H1 (cell line): ENCODE data around the gene IL2RA. TPM values are rescaled to one million over a fixed set of nuclear protein-coding genes. Genes with fewer than 3 reads are reported as not detected.

Source experiments
- CTCF ChIA-PET: fragments of 300-600 bp; sonication (Branson Sonifier 250); formaldehyde crosslinking; loops from one replicate; lab custom pipeline; 2021; ENCODE audit not compliant: partially characterized antibody; lab: Charles Lee
- POLR2A ChIA-PET: fragments of 300-600 bp; sonication (Branson Sonifier 250); formaldehyde crosslinking; loops from one replicate; lab custom pipeline; 2021; ENCODE audit warnings: inconsistent platforms; ENCODE audit not compliant: partially characterized antibody; lab: Charles Lee
- DNase-seq, 2 experiments: peaks; one replicate each; pipeline versions ENCODE4 v3.0.0 to v3.0.0-alpha.2; 2010 to 2022; ENCODE audit warnings: low spot score in 2 of 2, low read depth in 1 of 2, mixed read lengths in 1 of 2
- FAIRE-seq: peaks from 2 replicates; lab custom pipeline; 2011; peaks lifted over from hg19 to GRCh38; lab: Jason Lieb, UNC
- H2AFZ ChIP-seq: 2 replicates; pipeline ENCODE4 v1.8.1; 2012; ENCODE audit warnings: low read length, inconsistent platforms
- H2AK5ac ChIP-seq: 2 replicates; pipeline ENCODE4 v1.6.1; 2013; ENCODE audit warnings: low read depth, low read length
- H2BK120ac ChIP-seq: replicated peaks from 2 replicates; pipeline ENCODE3; 2013; ENCODE audit warnings: low read depth, low read length, inconsistent platforms
- H2BK12ac ChIP-seq: 2 replicates; pipeline ENCODE4 v1.6.1; 2013; ENCODE audit warnings: low read depth, low read length
- H2BK15ac ChIP-seq: 2 replicates; pipeline ENCODE4 v1.6.1; 2013; ENCODE audit warnings: low read length
- H2BK20ac ChIP-seq: 2 replicates; pipeline ENCODE4 v1.6.1; 2013; ENCODE audit warnings: low read length
- H2BK5ac ChIP-seq: 2 replicates; pipeline ENCODE4 v1.6.1; 2013; ENCODE audit warnings: low read depth, low read length
- H3K14ac ChIP-seq: 2 replicates; pipeline ENCODE4 v1.6.1; 2013; ENCODE audit warnings: inconsistent platforms; ENCODE audit not compliant: insufficient read length
- H3K18ac ChIP-seq: 2 replicates; pipeline ENCODE4 v1.6.1; 2013; ENCODE audit warnings: low read length; ENCODE audit errors: extremely low read depth
- H3K23ac ChIP-seq: 2 replicates; pipeline ENCODE4 v1.6.1; 2013; ENCODE audit warnings: inconsistent platforms; ENCODE audit not compliant: insufficient read length
- H3K23me2 ChIP-seq: 2 replicates; pipeline ENCODE4 v1.6.1; 2013; ENCODE audit warnings: low read depth, low read length
- H3K27ac ChIP-seq: 2 replicates; pipeline ENCODE4 v1.6.1; 2011; ENCODE audit warnings: low read depth, low read length, inconsistent platforms
- H3K27me3 ChIP-seq, 4 experiments: replicated peaks in 1 of 4; 1 replicate in 1 of 4; 2 replicates in 3 of 4; pipeline versions ENCODE4 v1.6.1 to v1.8.1; 2011 to 2013; ENCODE audit warnings: low read length in 3 of 4, mild to moderate bottlenecking in 3 of 4, inconsistent platforms in 2 of 4, mixed read lengths in 2 of 4, moderate library complexity in 1 of 4; ENCODE audit not compliant: control insufficient read depth in 3 of 4, insufficient read depth in 3 of 4; ENCODE audit errors: extremely low read depth in 1 of 4
- H3K36me3 ChIP-seq, 4 experiments: 2 replicates each; pipeline versions ENCODE4 v1.6.1 to v1.8.1; 2011 to 2013; ENCODE audit warnings: mild to moderate bottlenecking in 4 of 4, low read length in 3 of 4, moderate library complexity in 2 of 4, control low read depth in 1 of 4, inconsistent platforms in 1 of 4; ENCODE audit not compliant: insufficient read depth in 4 of 4, control insufficient read depth in 2 of 4
- H3K4ac ChIP-seq: replicated peaks from 2 replicates; pipeline ENCODE3; 2013; ENCODE audit warnings: low read length, low read depth, mixed read lengths, inconsistent platforms; ENCODE audit not compliant: insufficient read length
- H3K4me1 ChIP-seq, 4 experiments: replicated peaks in 1 of 4; 1 replicate in 1 of 4; 2 replicates in 3 of 4; pipeline versions ENCODE4 v1.6.1 to v1.8.1; 2011 to 2013; ENCODE audit warnings: low read length in 3 of 4, inconsistent platforms in 2 of 4, mixed read lengths in 1 of 4; ENCODE audit not compliant: insufficient read depth in 4 of 4, control insufficient read depth in 3 of 4
- H3K4me2 ChIP-seq, 2 experiments: 2 replicates each; pipeline versions ENCODE4 v1.6.1 to v1.8.1; 2011 to 2013; ENCODE audit warnings: low read depth in 2 of 2, low read length in 2 of 2, control low read depth in 1 of 2, inconsistent platforms in 1 of 2, mild to moderate bottlenecking in 1 of 2; ENCODE audit not compliant: insufficient read depth in 1 of 2
- H3K4me3 ChIP-seq, 4 experiments: fragments of 200-600, 300-600 bp in 1 of 4; sonication (generic), shearing (Covaris generic), sonication (Bioruptor Twin) in 1 of 4; 2 replicates each; pipeline versions ENCODE4 v1.5.1 to v1.8.1; 2011 to 2016; ENCODE audit warnings: low read length in 4 of 4, low read depth in 3 of 4, control low read depth in 2 of 4, inconsistent platforms in 2 of 4, mild to moderate bottlenecking in 2 of 4, mixed read lengths in 1 of 4, moderate library complexity in 1 of 4; ENCODE audit not compliant: insufficient read depth in 2 of 4; ENCODE audit errors: extremely low read depth in 1 of 4
- H3K56ac ChIP-seq: replicated peaks from 2 replicates; pipeline ENCODE3; 2013; ENCODE audit warnings: low read depth, mild to moderate bottlenecking, mixed read lengths, low read length, inconsistent platforms; ENCODE audit not compliant: insufficient read length
- H3K79me1 ChIP-seq: 2 replicates; pipeline ENCODE4 v1.6.1; 2013; ENCODE audit warnings: low read depth, low read length, control low read depth
- H3K79me2 ChIP-seq, 2 experiments: 2 replicates each; pipeline versions ENCODE4 v1.6.1 to v1.8.1; 2012 to 2013; ENCODE audit warnings: low read length in 2 of 2, mild to moderate bottlenecking in 2 of 2, inconsistent platforms in 1 of 2; ENCODE audit not compliant: insufficient read depth in 2 of 2, control insufficient read depth in 1 of 2
- H3K9ac ChIP-seq, 4 experiments: replicated peaks in 1 of 4; 1 replicate in 1 of 4; 2 replicates in 3 of 4; pipeline versions ENCODE4 v1.6.1 to v1.8.1; 2011 to 2013; ENCODE audit warnings: low read depth in 3 of 4, low read length in 3 of 4, control low read depth in 2 of 4, mild to moderate bottlenecking in 2 of 4, moderate library complexity in 2 of 4, inconsistent platforms in 1 of 4; ENCODE audit errors: extremely low read depth in 1 of 4
- H3K9me3 ChIP-seq, 2 experiments: 2 replicates each; pipeline versions ENCODE4 v1.6.1 to v1.8.1; 2012 to 2013; ENCODE audit warnings: mild to moderate bottlenecking in 2 of 2, moderate library complexity in 2 of 2, control low read depth in 1 of 2, inconsistent platforms in 1 of 2, low read depth in 1 of 2, low read length in 1 of 2, mixed read lengths in 1 of 2; ENCODE audit not compliant: insufficient read depth in 2 of 2
- H4K20me1 ChIP-seq, 2 experiments: replicated peaks in 1 of 2; 2 replicates each; pipeline versions ENCODE3 to v1.8.1; 2011 to 2013; ENCODE audit warnings: inconsistent platforms in 2 of 2, low read length in 2 of 2, mild to moderate bottlenecking in 1 of 2; ENCODE audit not compliant: insufficient read depth in 2 of 2, control insufficient read depth in 1 of 2
- H4K5ac ChIP-seq: 2 replicates; pipeline ENCODE4 v1.6.1; 2013; ENCODE audit warnings: low read length, low read depth, mixed read lengths, inconsistent platforms; ENCODE audit not compliant: insufficient read length
- H4K8ac ChIP-seq: 2 replicates; pipeline ENCODE4 v1.8.0; 2013; ENCODE audit warnings: mild to moderate bottlenecking, moderate library complexity, low read length, inconsistent platforms; ENCODE audit not compliant: insufficient read depth; ENCODE audit errors: extremely low read depth
- H4K91ac ChIP-seq: replicated peaks from 2 replicates; pipeline ENCODE3; 2013; ENCODE audit warnings: low read length, mixed read lengths, inconsistent platforms; ENCODE audit not compliant: insufficient read length
- CBX5 ChIP-seq: fragments of 300-800, 300-1000 bp; sonication (generic); IDR thresholded peaks from 2 replicates; pipeline ENCODE4 v1.7.1; 2016; ENCODE audit warnings: antibody characterized with exemption, low read length, low read depth
- JUN ChIP-seq: IDR thresholded peaks from 2 replicates; pipeline ENCODE4 v1.6.1; 2011; ENCODE audit warnings: low read depth, mild to moderate bottlenecking, improper control_type of control experiment, low read length
- KDM1A ChIP-seq: fragments of 200-600, 300-600 bp; sonication (generic); IDR thresholded peaks from 2 replicates; pipeline ENCODE4 v1.7.1; 2016; ENCODE audit warnings: mild to moderate bottlenecking, low read length, borderline replicate concordance
- KDM4A ChIP-seq: IDR thresholded peaks from one replicate; pipeline ENCODE4 v1.7.1; 2012; ENCODE audit warnings: low read depth, mild to moderate bottlenecking, moderate library complexity, low read length, inconsistent platforms; ENCODE audit not compliant: severe bottlenecking
- KDM5A ChIP-seq: fragments of 200-600 bp; IDR thresholded peaks from 2 replicates; pipeline ENCODE4 v1.7.1; 2012; ENCODE audit warnings: mild to moderate bottlenecking, low read length, inconsistent platforms, mixed read lengths
- PHF8 ChIP-seq: fragments of 200-600 bp; sonication (generic); conservative IDR thresholded peaks from 2 replicates; pipeline ENCODE4 v1.7.1; 2012; ENCODE audit warnings: low read depth, mild to moderate bottlenecking, inconsistent platforms, low read length, moderate library complexity
- RAD21 ChIP-seq, 2 experiments: IDR thresholded peaks in 1 of 2; conservative IDR thresholded peaks in 1 of 2; 2 replicates each; pipeline ENCODE4 v1.6.1; 2011; ENCODE audit warnings: low read depth in 2 of 2, low read length in 2 of 2, improper control_type of control experiment in 1 of 2, inconsistent platforms in 1 of 2, mild to moderate bottlenecking in 1 of 2, moderate library complexity in 1 of 2
- SIRT6 ChIP-seq: IDR thresholded peaks from one replicate; pipeline ENCODE4 v1.7.1; 2012; ENCODE audit warnings: low read length, inconsistent platforms
- SP4 ChIP-seq: IDR thresholded peaks from 2 replicates; pipeline ENCODE4 v1.6.1; 2012; ENCODE audit warnings: low read length, inconsistent platforms
- TCF12 ChIP-seq: IDR thresholded peaks from 2 replicates; pipeline ENCODE4 v1.6.1; 2011; ENCODE audit warnings: low read depth, mild to moderate bottlenecking, low read length
- USF2 ChIP-seq: IDR thresholded peaks from 2 replicates; pipeline ENCODE4 v1.6.1; 2011; ENCODE audit warnings: low read length, improper control_type of control experiment
- YY1 ChIP-seq: IDR thresholded peaks from 2 replicates; pipeline ENCODE4 v1.6.1; 2011; ENCODE audit warnings: low read depth, mild to moderate bottlenecking, low read length
- whole genome bisulfite sequencing, 2 experiments: shearing (Covaris generic) in 1 of 2; methylation state at CpG; one replicate each; pipeline versions ENCODE4 v1.1.6 to v1.1.7; 2013 to 2015; ENCODE audit warnings: low lambda C conversion rate in 2 of 2, mixed read lengths in 2 of 2, inconsistent platforms in 1 of 2, low coverage in 1 of 2, missing lambda C conversion rate in 1 of 2; ENCODE audit not compliant: insufficient replicate concordance in 2 of 2, insufficient coverage in 1 of 2, insufficient read length in 1 of 2; ENCODE audit errors: extremely low coverage in 1 of 2, missing lambda C conversion rate in 1 of 2; 5-methylcytosine and 5-hydroxymethylcytosine counted together
- polyA plus RNA-seq, 7 experiments: library from polyadenylated mRNA; depleted of rRNA in 3 of 7; stranded (reverse) in 5 of 7; unstranded in 2 of 7; fragments of >200 nt in 5 of 7; fragments of 200-250 nt in 2 of 7; gene quantifications; 1 replicate in 5 of 7; 2 replicates in 1 of 7; 4 replicates in 1 of 7; pipeline versions ENCODE4 v1.2.1 to v1.2.3, GENCODE V29; 2011 to 2013; ENCODE audit warnings: missing spikeins in 2 of 7, mixed read lengths in 2 of 7
- total RNA-seq: library from RNA; stranded (reverse); fragmentation: NEBNext Ultra II Directional; extraction: Animal tissue kit (Norgen Biotek cat#: 25700); gene quantifications from 2 replicates; pipeline ENCODE4 v1.2.1, GENCODE V29; 2021

The IL2RA gene
- total and polyA plus RNA-seq, 2 of the 8 experiments (the other 6 are each of a cell fraction or from before 2014, with no cell fraction given), result not detected

- H3K18ac ChIP-seq, result no peak overlapping the region
- no peak overlapping the region for H2BK15ac ChIP-seq
- FAIRE-seq (no peak), DNase-seq (no peak)
- POLR2A ChIA-PET, result no interaction called here
- no peaks in the 10 kb centered on the region for H3K36me3 ChIP-seq
- no peaks in the 10 kb centered on the region for H4K20me1 ChIP-seq
- no peak overlapping the region for H3K56ac ChIP-seq
- H4K91ac ChIP-seq, result no peak overlapping the region
- 92% methylated on average over 2 of the region's 2 CpGs; no CpG with 5 or more reads in 1 of the 2 experiments for WGBS, 2 experiments
- H3K4me3 ChIP-seq, result no peak overlapping the region
- H3K14ac ChIP-seq, result no peak overlapping the region
- H3K23ac ChIP-seq, result no peak overlapping the region
- H2BK12ac ChIP-seq, result no peak overlapping the region
- H3K4me2 ChIP-seq, result no peak overlapping the region
- H3K79me2 ChIP-seq, result no peaks in the 10 kb centered on the region
- H2BK120ac ChIP-seq, result no peak overlapping the region
- no peak overlapping the region for H3K27ac ChIP-seq
- H3K4ac ChIP-seq, result no peak overlapping the region
- H4K8ac ChIP-seq, result no peak overlapping the region
- no peak overlapping the region for H3K9ac ChIP-seq
- H3K79me1 ChIP-seq, result no peaks in the 10 kb centered on the region
- no peak overlapping the region for H2AFZ ChIP-seq
- no peaks in the 10 kb centered on the region for H3K4me1 ChIP-seq
- no peak overlapping the region for H2BK20ac ChIP-seq
- H3K23me2 ChIP-seq, result no peaks in the 10 kb centered on the region
- TF ChIP-seq USF2, result no peak
- no peak for TF ChIP-seq YY1
- TF ChIP-seq RAD21 (IDR thresholded peaks at IDR 0.05 in 1 of 2, conservative IDR thresholded peaks at IDR 0.05 in 1 of 2; ENCODE audit: low read depth in 2 of 2, low read length in 2 of 2), result no peak
- no peak for TF ChIP-seq JUN
- no peak for TF ChIP-seq CBX5
- no peak for TF ChIP-seq KDM4A
- TF ChIP-seq TCF12, result no peak
- TF ChIP-seq KDM1A, result no peak
- no peak for TF ChIP-seq SIRT6
- TF ChIP-seq KDM5A, result no peak
- TF ChIP-seq SP4, result no peak
- TF ChIP-seq PHF8, result no peak
- no peak overlapping the region for H2BK5ac ChIP-seq
- CTCF ChIA-PET, result interaction anchor here (1.7 kb wide), 1 partner anchor 24 kb away, joined by 5 read pairs; no protein-coding TSS in a partner anchor
- H4K5ac ChIP-seq, result no peak overlapping the region
- H3K9me3 ChIP-seq, result peaks cover 0 to 10% of the 10 kb centered on the region in 2 experiments; a peak in 2 of 4 replicates
- no peak overlapping the region for H2AK5ac ChIP-seq
- no peaks in the 10 kb centered on the region for H3K27me3 ChIP-seq
These were observed 72.4 kb downstream of the IL2RA start for GRCh38 chr10:5989756-5990155.
